GM08714 (cell line): Measurements from ENCODE around the gene DNAJC3.
"Not testable (repeated sequence)": the region's sequence is repeated elsewhere in the genome, so short reads cannot be mapped to it uniquely, and the experiment has no call there.

Experiments used
- H3K4me3 ChIP-seq: fragments of 200-500 bp; sonication (Bioruptor generic); 2 replicates; pipeline ENCODE4 v1.5.1; 2014; ENCODE audit warnings: mild to moderate bottlenecking, low read length, inconsistent platforms
- ZNF274 ChIP-seq: IDR thresholded peaks from 2 replicates; pipeline ENCODE4 v1.6.1; 2012; ENCODE audit warnings: mild to moderate bottlenecking, low read depth, low read length

Gene DNAJC3

DNA sequence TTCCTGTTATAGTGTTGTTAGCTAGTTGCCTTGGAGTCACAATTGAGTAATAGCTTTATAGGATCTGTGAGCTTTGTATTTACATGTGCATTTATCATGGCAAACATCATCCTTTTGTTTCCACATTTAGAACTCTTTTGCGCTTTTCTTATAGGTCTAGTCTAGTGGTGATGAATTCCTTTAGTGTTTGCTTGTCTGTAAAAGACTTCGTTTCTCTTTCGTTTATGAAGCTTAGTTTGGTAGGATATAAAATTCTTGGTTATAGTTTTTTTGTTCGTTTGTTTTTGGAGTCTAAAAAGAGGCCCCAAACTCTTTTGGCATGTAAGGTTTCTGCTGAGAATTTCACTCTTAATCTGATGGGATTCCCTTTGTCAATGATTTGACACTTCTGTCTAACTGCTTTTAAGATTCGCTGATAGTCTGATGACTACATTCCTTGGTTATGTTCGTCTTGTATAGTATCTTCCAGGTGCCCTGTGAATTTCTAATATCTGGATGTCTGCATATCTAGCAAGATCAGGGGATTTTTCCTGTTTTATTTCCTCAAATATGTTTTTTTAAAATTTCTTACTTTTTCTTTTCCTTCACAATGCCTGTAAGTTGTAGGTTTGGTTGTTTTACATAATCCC, 20.2 kb downstream of the DNAJC3 start:
- no peak overlapping the region for H3K4me3 ChIP-seq
- no peak for TF ChIP-seq ZNF274

- TF ChIP-seq ZNF274, result no peak
- no peak overlapping the region for H3K4me3 ChIP-seq
Observed at GRCh38 chr13:95698047-95698749, 21.3 kb downstream of the DNAJC3 start.

GRCh38 chr13:95703576-95703975, 26.6 kb downstream of the DNAJC3 start:
- H3K4me3 ChIP-seq, result no peak overlapping the region
- no peak for TF ChIP-seq ZNF274

DNA sequence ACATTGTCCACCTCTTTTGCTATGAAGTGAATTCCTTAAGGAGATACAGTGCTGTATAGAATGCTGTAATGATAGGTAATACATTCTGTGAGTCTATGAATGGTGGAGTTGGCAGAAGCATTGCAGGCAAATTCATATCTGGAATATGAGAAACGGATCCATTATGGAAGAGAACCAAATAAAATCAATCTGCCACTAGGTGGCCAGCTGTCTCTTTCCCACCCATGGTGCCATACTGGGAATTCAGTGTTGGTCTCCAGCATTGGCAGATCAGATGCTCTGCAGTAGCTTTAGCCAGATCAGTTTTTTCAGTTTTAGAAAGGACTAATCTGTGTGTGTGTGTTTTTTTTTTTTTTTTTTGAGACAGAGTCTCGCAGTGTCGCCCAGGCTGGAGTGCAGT, 27.6 kb downstream of the DNAJC3 start:
- no peak overlapping the region for H3K4me3 ChIP-seq
- no peak for TF ChIP-seq ZNF274

- TF ChIP-seq ZNF274, result no peak
- H3K4me3 ChIP-seq, result no peak overlapping the region
Observed at GRCh38 chr13:95706356-95706755, 29.4 kb downstream of the DNAJC3 start.

DNA sequence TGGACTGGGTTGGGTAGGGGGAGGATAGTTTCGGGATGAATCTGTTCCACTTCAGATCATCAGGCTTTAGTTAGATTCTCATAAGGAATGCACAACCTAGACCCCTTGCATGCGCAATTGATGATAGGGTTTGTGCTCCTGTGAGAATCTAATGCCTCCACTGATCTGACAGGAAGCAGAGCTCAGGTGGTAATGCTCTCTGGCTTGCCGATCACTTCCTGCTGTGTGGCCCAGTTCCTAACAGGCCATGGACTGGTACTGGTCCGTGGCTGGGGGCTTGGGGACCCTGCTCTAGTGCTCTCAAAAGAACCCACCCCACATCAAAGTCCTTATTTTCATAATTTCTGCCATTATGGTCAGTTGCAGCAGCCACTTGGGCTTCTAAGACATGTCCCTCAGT, 30.1 kb downstream of the DNAJC3 start:
- H3K4me3 ChIP-seq, result no peak overlapping the region
- TF ChIP-seq ZNF274, result no peak

DNA sequence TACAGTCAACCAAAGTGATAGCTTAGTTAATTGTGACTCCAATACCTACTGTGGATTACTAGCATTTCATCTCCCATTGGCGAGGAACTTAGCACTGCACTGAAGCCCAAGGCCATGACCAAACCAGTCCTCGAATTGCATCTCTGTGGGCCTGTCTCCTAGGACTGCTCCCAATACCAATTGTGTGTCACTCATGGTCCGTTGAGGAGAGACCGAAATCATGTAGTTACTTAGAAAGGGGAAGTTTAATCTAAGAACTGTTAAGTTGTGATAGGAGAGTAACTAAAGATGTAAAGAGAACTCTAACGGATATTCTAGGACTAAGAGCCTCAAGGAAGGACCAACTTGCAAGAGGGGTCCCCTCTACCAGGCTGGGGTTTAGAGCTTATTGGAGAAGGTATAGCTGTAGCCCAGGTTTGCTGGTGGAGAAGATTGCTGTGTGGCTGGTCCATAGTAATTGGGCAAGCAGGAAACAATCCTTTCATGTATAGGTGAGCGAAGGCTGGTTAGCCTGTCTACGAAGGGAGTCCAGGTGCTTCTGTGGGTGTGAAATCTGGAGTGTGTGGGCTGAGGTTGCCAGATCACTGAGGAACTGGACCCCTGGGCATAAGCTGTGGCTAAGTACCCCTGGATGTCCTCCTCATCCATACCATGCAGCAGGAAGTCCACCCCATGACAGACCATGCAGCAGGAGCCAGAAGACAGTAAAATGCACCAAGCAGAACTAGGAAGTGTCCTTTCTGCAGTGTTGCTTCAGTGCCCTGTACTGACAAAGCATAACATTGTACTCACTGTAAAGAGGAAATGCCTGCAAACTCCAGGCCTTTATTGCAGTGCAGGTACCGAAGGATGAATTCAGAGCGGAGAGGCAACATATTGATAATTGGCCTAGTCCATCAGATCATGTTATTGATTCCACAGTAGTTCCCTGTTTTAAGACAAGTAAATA, 30.8 kb downstream of the DNAJC3 start:
- no peak for TF ChIP-seq ZNF274
- no peak overlapping the region for H3K4me3 ChIP-seq

DNA sequence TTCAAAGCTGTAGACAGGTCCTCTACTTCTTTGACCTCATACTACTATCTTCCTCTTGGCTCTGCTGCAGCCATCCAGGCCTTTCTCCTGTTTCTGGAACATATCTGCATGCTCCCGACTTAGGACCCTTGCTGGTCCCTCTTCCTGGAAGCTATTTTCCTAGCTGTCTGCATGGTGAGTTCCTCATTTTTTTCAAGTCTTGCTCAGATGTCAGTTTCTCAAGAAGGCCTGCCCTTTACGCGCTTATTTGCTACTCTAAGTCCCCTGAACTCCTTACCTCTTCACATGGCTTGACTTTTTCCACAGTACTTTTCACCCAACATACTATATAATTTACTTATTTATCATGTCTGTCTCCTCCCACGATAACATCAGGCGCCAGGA, 31.4 kb downstream of the DNAJC3 start:
- no peak overlapping the region for H3K4me3 ChIP-seq
- TF ChIP-seq ZNF274, result no peak

DNA sequence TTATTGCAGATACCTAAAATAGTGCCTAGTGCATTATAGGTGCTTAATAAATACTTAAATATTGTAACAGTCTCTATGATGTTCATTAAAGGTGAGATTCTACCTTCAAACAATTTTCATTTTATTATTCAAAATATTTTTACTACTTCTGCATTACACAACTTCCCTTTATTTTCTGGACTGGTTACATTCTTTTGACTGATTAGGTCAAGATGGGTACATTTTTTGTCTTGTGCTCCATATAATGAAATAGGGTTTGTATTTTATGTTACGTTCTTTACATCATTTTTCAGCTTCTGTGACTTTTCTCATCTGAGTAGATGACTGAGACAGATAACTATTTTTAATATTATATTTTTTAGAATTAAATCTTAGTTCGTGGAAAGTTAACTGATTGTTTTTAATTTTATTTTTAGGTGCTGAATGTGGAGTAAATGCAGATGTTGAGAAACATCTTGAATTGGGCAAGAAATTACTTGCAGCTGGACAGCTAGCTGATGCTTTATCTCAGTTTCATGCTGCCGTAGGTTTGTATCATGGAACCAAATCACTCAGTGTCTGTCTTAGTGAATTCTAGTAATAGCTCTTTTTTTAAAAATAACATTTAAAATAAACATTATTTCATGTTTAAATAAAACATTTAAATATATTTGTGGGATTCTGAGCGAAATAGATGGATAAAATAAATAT, 32.0 kb downstream of the DNAJC3 start:
- TF ChIP-seq ZNF274, result no peak
- H3K4me3 ChIP-seq, result no peak overlapping the region

DNA sequence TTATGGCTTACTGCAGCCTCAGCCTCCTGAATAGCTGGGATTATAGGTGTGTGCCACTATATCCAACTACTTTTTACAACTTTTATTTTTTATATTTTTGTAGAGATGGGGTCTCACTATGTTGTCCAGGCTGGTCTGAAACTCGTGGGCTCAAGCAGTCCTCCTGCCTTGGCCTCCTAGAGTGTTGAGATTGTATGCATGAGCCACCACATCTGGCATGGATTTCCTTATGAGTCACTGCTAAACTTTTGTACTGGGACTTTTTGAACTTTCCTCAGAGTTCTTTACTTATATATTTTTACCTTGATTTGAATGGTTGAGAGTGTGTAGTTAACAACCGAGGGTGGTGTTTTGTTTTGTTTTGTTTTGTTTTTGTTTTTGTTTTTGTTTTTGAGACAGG, 33.4 kb downstream of the DNAJC3 start:
- H3K4me3 ChIP-seq, result no peak overlapping the region
- no peak for TF ChIP-seq ZNF274

- H3K4me3 ChIP-seq, result not testable (repeated sequence)
Observed at GRCh38 chr13:95712846-95713245, 35.9 kb downstream of the DNAJC3 start.

- TF ChIP-seq ZNF274, result no peak
- no peak overlapping the region for H3K4me3 ChIP-seq
Observed at GRCh38 chr13:95713651-95714050, 36.7 kb downstream of the DNAJC3 start.

DNA sequence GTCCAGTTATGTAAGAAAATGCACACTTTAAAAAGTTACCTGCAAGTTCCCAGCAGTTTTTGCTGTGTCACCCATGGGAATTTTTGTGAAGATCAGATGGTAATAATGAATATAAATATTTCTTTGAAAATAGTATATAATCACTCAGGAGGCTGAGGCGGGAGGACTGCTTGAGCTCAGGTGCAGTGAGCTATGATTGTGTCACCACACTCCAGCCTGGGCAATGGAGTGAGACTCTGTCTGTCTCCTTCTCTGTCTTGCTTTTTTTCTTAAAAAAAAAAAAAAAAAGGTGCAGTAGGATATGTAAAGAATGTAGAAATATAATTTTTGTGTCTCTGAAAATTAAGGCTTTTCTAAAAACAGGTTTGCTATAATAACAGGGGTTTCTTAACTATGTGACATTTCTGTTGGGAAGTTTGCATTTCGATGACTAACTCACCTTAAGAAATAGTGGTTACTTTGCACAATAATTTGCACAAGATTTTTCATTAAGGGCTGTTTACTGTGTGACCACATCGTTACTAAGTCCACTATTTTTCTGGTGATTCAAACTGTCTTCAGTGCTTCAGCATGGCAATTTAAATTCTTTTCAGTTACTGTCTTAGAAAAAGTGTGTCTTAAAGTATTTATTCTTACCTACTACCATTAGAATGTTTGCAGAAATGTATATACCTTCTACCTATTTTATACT, 37.3 kb downstream of the DNAJC3 start:
- H3K4me3 ChIP-seq, result no peak overlapping the region
- no peak for TF ChIP-seq ZNF274

- no peak for TF ChIP-seq ZNF274
- no peak overlapping the region for H3K4me3 ChIP-seq
Observed at GRCh38 chr13:95716231-95716630, 39.3 kb downstream of the DNAJC3 start.
